Measurements from ENCODE around the gene HEXIM1.

DNA sequence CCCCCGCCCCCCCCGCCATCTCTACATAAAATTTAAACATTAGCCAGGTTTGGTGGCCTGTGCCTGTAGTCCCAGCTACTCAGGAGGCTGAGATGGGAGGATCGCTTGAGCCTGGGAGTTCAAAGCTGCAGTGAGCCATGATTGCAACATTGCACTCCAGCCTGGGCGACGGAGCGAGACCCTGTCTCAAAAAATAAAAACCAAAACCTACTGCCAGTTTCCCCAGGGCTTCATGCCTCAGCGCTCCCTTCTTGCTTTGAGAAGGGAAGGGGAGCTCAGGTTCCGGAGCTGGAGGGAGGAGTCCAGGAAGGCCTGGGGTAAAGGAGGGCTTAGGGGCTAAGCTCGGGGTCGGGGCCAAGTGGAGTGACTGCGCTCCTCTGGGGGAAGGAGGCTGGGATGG, 36.4 kb upstream of the HEXIM1 start:
- TF ChIP-seq POLR2A (IDR thresholded peaks at IDR 0.05) = no peak
- TF ChIP-seq, protein P1, sequence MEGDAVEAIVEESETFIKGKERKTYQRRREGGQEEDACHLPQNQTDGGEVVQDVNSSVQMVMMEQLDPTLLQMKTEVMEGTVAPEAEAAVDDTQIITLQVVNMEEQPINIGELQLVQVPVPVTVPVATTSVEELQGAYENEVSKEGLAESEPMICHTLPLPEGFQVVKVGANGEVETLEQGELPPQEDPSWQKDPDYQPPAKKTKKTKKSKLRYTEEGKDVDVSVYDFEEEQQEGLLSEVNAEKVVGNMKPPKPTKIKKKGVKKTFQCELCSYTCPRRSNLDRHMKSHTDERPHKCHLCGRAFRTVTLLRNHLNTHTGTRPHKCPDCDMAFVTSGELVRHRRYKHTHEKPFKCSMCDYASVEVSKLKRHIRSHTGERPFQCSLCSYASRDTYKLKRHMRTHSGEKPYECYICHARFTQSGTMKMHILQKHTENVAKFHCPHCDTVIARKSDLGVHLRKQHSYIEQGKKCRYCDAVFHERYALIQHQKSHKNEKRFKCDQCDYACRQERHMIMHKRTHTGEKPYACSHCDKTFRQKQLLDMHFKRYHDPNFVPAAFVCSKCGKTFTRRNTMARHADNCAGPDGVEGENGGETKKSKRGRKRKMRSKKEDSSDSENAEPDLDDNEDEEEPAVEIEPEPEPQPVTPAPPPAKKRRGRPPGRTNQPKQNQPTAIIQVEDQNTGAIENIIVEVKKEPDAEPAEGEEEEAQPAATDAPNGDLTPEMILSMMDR (IDR thresholded peaks at IDR 0.05) = no peak

All from gastroesophageal sphincter (tissue), 3 donors.